ENCODE data around the gene YWHAH. TPM values are rescaled to one million over a fixed set of nuclear protein-coding genes. Genes with fewer than 3 reads are reported as not detected.

YWHAH gene
- total and polyA plus RNA-seq, 8 donors, result 20.5 to 284 (median 88.5) TPM

DNA sequence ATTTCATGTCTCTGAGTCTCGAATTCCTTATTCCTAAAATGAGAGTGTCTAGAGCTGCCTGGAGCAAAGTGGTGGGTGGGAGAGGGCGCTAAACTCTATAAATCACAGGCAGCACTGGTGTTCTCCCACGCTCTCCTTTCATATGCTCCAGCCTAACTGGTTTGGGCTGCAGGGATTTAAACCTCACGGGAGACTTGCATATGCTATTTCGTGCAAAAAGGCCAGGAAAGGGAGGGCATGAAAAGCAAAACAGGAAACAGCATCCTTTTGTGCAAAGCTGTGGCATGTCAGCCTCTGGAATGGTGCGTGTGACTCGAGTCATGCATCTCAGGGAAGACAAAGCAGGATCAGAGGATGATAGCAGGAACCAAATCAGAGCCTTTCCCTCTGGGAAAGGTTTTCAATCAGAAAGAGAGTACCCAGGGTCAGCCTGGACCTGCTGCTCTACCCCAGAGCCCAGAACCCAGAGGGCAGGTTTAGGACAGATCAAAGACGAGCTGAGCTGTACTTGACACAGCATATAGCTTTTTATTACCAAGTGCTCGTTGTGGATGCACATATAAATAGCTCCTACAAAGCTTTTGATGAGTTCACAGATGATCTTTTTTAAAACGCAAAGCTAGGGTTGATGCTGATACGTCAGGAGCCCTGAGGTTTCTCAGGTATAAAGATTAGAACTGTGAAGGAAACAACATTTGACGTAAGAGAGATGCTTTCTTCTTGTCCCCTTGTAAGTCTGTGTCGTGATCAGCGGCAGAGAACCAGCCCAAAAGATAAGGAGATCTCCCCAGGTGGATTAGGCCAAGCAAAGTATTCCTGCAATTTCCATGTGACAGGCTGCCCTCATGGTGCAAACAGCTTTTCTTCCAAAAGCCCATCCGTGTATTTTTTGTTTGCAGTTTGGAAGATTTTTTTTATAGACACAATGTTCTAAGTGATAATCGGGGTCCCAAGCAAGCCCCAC, 46.2 kb upstream of the YWHAH start:
- no peaks in the 10 kb centered on the region for H3K9me3 ChIP-seq
- no peak overlapping the region for H3K4me3 ChIP-seq
- 76 to 82% (median 79%) methylated on average over 16 of the region's 16 CpGs for WGBS, 5 donors
- no peaks in the 10 kb centered on the region for H3K27me3 ChIP-seq
- no peak for DNase-seq
- H3K36me3 ChIP-seq, result peaks cover 13 to 90% (median 77%) of the 10 kb centered on the region in 4 donors
- H3K4me1 ChIP-seq, result peaks cover 0 to 20% (median 8%) of the 10 kb centered on the region in 4 donors
- H3K27ac ChIP-seq, result no peak overlapping the region
- intact Hi-C loops (cut with DNase I; ENCODE audit: low total_unique reads), result no loop called here
- TF ChIP-seq POLR2AphosphoS5 (IDR thresholded peaks at IDR 0.05) (no peak), EP300 (IDR thresholded peaks at IDR 0.05) (no peak), POLR2A (IDR thresholded peaks at IDR 0.05) (no peak)
- TF ChIP-seq, protein P1, sequence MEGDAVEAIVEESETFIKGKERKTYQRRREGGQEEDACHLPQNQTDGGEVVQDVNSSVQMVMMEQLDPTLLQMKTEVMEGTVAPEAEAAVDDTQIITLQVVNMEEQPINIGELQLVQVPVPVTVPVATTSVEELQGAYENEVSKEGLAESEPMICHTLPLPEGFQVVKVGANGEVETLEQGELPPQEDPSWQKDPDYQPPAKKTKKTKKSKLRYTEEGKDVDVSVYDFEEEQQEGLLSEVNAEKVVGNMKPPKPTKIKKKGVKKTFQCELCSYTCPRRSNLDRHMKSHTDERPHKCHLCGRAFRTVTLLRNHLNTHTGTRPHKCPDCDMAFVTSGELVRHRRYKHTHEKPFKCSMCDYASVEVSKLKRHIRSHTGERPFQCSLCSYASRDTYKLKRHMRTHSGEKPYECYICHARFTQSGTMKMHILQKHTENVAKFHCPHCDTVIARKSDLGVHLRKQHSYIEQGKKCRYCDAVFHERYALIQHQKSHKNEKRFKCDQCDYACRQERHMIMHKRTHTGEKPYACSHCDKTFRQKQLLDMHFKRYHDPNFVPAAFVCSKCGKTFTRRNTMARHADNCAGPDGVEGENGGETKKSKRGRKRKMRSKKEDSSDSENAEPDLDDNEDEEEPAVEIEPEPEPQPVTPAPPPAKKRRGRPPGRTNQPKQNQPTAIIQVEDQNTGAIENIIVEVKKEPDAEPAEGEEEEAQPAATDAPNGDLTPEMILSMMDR (IDR thresholded peaks at IDR 0.05), result no peak

GRCh38 chr22:31898926-31899325, 45.4 kb upstream of the YWHAH start:
- DNase-seq, result no peak
- no peaks in the 10 kb centered on the region for H3K9me3 ChIP-seq
- H3K4me1 ChIP-seq, result peaks cover 0 to 20% (median 5%) of the 10 kb centered on the region in 4 donors
- WGBS, 5 donors, result 63 to 92% (median 86%) methylated on average over 2 of the region's 2 CpGs
- no peaks in the 10 kb centered on the region for H3K27me3 ChIP-seq
- intact Hi-C loops (cut with DNase I; ENCODE audit: low total_unique reads), result no loop called here
- no peak for TF ChIP-seq EP300 (IDR thresholded peaks at IDR 0.05)
- TF ChIP-seq, protein P1 (IDR thresholded peaks at IDR 0.05), result no peak
- TF ChIP-seq POLR2AphosphoS5 (IDR thresholded peaks at IDR 0.05), result no peak
- TF ChIP-seq POLR2A (IDR thresholded peaks at IDR 0.05), result no peak
- H3K4me3 ChIP-seq, result no peak overlapping the region
- H3K27ac ChIP-seq, result no peak overlapping the region
- peaks cover 13 to 85% (median 72%) of the 10 kb centered on the region in 4 donors for H3K36me3 ChIP-seq

- WGBS, 5 donors, result 92 to 95% (median 93%) methylated on average over 4 of the region's 4 CpGs
- H3K27me3 ChIP-seq, result no peaks in the 10 kb centered on the region
- intact Hi-C loops (cut with DNase I; ENCODE audit: low total_unique reads), result no loop called here
Measured at GRCh38 chr22:31899669-31900068, 44.7 kb upstream of the YWHAH start.

More at GRCh38 chr22:31899669-31900068, 44.7 kb upstream of the YWHAH start:
- Histone ChIP-seq H3K36me3 (peaks cover 13 to 86% (median 72%) of the 10 kb centered on the region in 4 donors), H3K4me3 (no peak overlapping the region), H3K27ac (no peak overlapping the region), H3K9me3 (no peaks in the 10 kb centered on the region), H3K4me1 (peaks cover 0 to 20% (median 5%) of the 10 kb centered on the region in 4 donors)
- TF ChIP-seq EP300 (IDR thresholded peaks at IDR 0.05) (no peak), POLR2A (IDR thresholded peaks at IDR 0.05) (no peak), POLR2AphosphoS5 (IDR thresholded peaks at IDR 0.05) (no peak)
- TF ChIP-seq, protein P1 (IDR thresholded peaks at IDR 0.05), result no peak
- DNase-seq, result no peak

Data from stomach (tissue), 9 donors.